ENCODE measurements around the gene OSBPL10.

Gene OSBPL10

GRCh38 chr3:31946484-31947081, 34.5 kb downstream of the OSBPL10 start:
- Histone ChIP-seq H3K36me3 (ENCODE audit: insufficient read depth, low read length) (no peaks in the 10 kb centered on the region), H2AFZ (ENCODE audit: low read depth, low read length) (no peak overlapping the region), H3K9me3 (ENCODE audit: low read length) (no peaks in the 10 kb centered on the region), H3K4me3 (ENCODE audit: low read length) (no peak overlapping the region), H3K4me1 (ENCODE audit: insufficient read depth, low read length) (peaks cover 11% of the 10 kb centered on the region), H3K27me3 (ENCODE audit: insufficient read depth, low read length) (no peaks in the 10 kb centered on the region)

GRCh38 chr3:31945738-31946052, 35.4 kb downstream of the OSBPL10 start:
- Histone ChIP-seq H3K4me1 (ENCODE audit: insufficient read depth, low read length) (peaks cover 11% of the 10 kb centered on the region), H2AFZ (ENCODE audit: low read depth, low read length) (no peak overlapping the region), H3K27me3 (ENCODE audit: insufficient read depth, low read length) (no peaks in the 10 kb centered on the region), H3K4me3 (ENCODE audit: low read length) (no peak overlapping the region), H3K9me3 (ENCODE audit: low read length) (no peaks in the 10 kb centered on the region), H3K36me3 (ENCODE audit: insufficient read depth, low read length) (no peaks in the 10 kb centered on the region)

DNA sequence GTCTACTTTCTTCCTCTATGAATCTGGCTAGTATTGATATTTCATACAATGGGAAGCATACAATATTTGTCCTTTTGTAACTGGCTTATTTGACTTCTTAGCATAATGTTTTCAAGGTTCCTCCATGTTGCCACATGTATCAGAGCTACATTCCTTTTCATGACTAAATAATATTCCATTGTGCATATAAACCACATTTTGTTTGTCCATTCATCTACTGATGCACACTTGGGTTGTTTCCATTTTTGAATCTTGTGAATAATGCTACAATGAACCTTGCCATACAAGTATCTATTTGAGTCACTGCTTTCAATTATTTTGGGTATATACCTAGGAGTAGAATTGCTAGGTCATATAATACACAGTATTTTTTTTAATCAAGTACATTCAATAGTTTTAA, 38.0 kb downstream of the OSBPL10 start:
- no peaks in the 10 kb centered on the region for H3K9me3 ChIP-seq (ENCODE audit: low read length)
- no peaks in the 10 kb centered on the region for H3K27me3 ChIP-seq (ENCODE audit: insufficient read depth, low read length)
- no peak overlapping the region for H2AFZ ChIP-seq (ENCODE audit: low read depth, low read length)
- no peak overlapping the region for H3K4me3 ChIP-seq (ENCODE audit: low read length)
- peaks cover 11% of the 10 kb centered on the region for H3K4me1 ChIP-seq (ENCODE audit: insufficient read depth, low read length)
- no peaks in the 10 kb centered on the region for H3K36me3 ChIP-seq (ENCODE audit: insufficient read depth, low read length)

DNA sequence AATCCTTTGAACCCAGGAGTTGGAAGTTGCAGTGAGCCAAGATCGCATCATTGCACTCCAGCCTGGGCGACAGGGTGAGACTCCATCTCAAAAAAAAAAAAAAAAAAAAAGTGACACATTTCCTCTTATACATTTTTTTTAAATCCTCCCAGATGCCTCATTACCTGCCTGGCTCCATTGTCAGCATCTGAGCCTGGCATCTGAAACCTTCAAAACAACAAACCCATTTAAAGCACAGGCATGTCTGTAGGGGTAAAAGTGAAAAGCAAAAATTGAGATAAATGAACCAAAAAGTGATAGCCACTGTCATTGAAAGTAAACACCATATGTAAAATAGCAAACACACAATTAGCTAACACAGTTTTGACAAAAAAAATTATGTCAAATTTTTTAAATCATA, 38.6 kb downstream of the OSBPL10 start:
- Histone ChIP-seq H3K9me3 (ENCODE audit: low read length) (no peaks in the 10 kb centered on the region), H3K4me1 (ENCODE audit: insufficient read depth, low read length) (peaks cover 11% of the 10 kb centered on the region), H3K4me3 (ENCODE audit: low read length) (no peak overlapping the region), H2AFZ (ENCODE audit: low read depth, low read length) (no peak overlapping the region), H3K27me3 (ENCODE audit: insufficient read depth, low read length) (no peaks in the 10 kb centered on the region), H3K36me3 (ENCODE audit: insufficient read depth, low read length) (no peaks in the 10 kb centered on the region)

- H3K9me3 ChIP-seq (ENCODE audit: low read length), result no peaks in the 10 kb centered on the region
- no peaks in the 10 kb centered on the region for H3K36me3 ChIP-seq (ENCODE audit: insufficient read depth, low read length)
- no peaks in the 10 kb centered on the region for H3K27me3 ChIP-seq (ENCODE audit: insufficient read depth, low read length)
- no peak overlapping the region for H3K4me3 ChIP-seq (ENCODE audit: low read length)
- H3K4me1 ChIP-seq (ENCODE audit: insufficient read depth, low read length), result no peaks in the 10 kb centered on the region
- no peak overlapping the region for H2AFZ ChIP-seq (ENCODE audit: low read depth, low read length)
Observed at GRCh38 chr3:31937225-31937624, 43.8 kb downstream of the OSBPL10 start.

DNA sequence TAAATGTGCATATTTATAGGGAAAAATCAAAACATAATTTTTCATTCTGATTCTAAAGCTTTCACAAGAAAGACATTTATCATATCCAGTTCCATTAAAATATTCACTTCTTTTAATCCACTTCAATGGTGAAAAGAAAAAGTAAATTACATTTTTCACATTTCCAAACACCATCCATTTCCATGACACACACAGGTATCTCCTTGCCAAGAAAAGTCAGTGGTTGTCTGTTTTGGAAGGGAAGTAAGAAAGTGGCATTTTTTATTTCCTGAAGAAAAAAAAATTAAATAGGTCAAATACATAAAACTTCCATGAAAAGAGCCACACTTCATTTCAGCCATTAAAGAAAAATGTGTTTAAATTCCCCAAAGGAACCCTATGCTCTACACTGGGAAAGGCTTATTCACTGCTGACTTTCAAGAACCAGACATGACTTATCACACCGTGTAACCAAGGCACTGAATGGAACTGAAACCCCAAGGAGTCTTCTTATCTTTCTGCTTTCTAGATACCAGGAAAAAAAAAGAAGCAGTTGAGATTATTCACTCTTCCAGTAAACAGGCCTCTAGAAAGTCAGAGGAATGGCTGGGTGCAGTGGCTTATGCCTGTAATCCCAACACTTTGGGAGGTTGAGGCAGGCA, 44.5 kb downstream of the OSBPL10 start:
- Histone ChIP-seq H3K4me3 (ENCODE audit: low read length) (no peak overlapping the region), H3K9me3 (ENCODE audit: low read length) (no peaks in the 10 kb centered on the region), H2AFZ (ENCODE audit: low read depth, low read length) (no peak overlapping the region), H3K4me1 (ENCODE audit: insufficient read depth, low read length) (no peaks in the 10 kb centered on the region), H3K36me3 (ENCODE audit: insufficient read depth, low read length) (no peaks in the 10 kb centered on the region), H3K27me3 (ENCODE audit: insufficient read depth, low read length) (no peaks in the 10 kb centered on the region)

DNA sequence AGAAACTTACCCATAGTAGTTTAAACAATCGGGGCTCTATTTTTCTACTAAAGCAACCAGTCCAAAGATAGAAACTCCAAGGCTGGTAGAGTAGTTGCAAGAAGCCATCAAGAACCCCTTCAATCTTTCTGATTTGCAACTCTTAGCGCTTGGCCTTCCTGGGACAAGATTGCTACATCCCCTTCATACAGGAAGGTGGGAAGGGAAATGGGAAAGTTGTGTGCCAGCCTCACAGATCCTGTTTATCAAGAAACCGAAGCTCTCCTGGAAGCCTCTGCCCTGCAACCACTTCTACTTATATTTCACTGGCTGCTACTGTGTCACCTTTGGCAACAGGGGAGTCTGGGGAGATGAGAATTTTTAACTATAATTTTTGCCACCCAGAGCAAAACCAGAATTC, 46.2 kb downstream of the OSBPL10 start:
- Histone ChIP-seq H3K4me3 (ENCODE audit: low read length) (no peak overlapping the region), H3K9me3 (ENCODE audit: low read length) (no peaks in the 10 kb centered on the region), H3K27me3 (ENCODE audit: insufficient read depth, low read length) (no peaks in the 10 kb centered on the region), H2AFZ (ENCODE audit: low read depth, low read length) (no peak overlapping the region), H3K36me3 (ENCODE audit: insufficient read depth, low read length) (no peaks in the 10 kb centered on the region), H3K4me1 (ENCODE audit: insufficient read depth, low read length) (no peaks in the 10 kb centered on the region)

DNA sequence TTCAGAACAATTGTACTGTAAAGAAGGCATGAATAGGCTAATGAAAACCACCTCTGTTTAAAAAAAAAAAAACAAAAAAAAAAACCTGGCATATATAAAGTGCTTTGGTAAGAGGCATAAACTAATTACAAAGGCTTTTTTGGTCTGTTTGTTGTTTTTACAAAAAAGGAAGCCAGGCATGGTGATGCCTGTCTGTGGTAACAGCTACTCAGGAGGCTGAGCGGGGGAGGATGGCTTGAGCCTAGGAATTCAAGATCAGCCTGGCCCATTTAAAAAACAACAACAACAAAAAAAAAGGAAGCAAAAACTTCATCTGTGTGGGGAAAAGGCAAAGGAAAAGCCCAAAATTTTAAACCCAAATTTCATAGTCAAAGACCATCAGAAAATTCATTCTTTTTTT, 47.0 kb downstream of the OSBPL10 start:
- H3K36me3 ChIP-seq (ENCODE audit: insufficient read depth, low read length), result no peaks in the 10 kb centered on the region

DNA sequence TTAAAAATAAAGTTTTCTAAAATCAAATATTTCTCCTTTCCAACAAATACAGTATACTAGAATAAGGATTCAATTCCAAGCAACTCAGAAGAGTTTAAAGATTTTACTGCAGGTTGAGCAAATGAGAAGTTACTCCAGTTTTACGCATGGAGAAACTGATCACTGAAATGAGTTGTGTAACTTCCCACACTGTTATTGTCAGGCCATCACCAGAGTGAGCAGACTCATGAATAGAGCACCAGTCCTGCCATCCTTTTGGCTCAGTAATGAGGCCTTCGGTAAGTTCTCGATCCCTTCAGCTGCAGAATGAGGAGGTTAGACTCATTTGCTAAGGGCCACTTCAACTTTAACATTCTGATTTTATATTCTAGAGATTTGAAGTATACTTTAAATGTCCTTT, 48.1 kb downstream of the OSBPL10 start:
- Histone ChIP-seq H3K27me3 (ENCODE audit: insufficient read depth, low read length) (no peaks in the 10 kb centered on the region), H3K36me3 (ENCODE audit: insufficient read depth, low read length) (no peaks in the 10 kb centered on the region), H3K4me1 (ENCODE audit: insufficient read depth, low read length) (no peaks in the 10 kb centered on the region), H2AFZ (ENCODE audit: low read depth, low read length) (no peak overlapping the region), H3K9me3 (ENCODE audit: low read length) (no peaks in the 10 kb centered on the region), H3K4me3 (ENCODE audit: low read length) (no peak overlapping the region)

More for the DNA sequence above, 47.0 kb downstream of the OSBPL10 start:
- Histone ChIP-seq H2AFZ (ENCODE audit: low read depth, low read length) (no peak overlapping the region), H3K27me3 (ENCODE audit: insufficient read depth, low read length) (no peaks in the 10 kb centered on the region), H3K4me1 (ENCODE audit: insufficient read depth, low read length) (no peaks in the 10 kb centered on the region), H3K4me3 (ENCODE audit: low read length) (no peak overlapping the region), H3K9me3 (ENCODE audit: low read length) (no peaks in the 10 kb centered on the region)

- no peaks in the 10 kb centered on the region for H3K9me3 ChIP-seq (ENCODE audit: low read length)
- H3K4me1 ChIP-seq (ENCODE audit: insufficient read depth, low read length), result no peaks in the 10 kb centered on the region
- no peak overlapping the region for H3K4me3 ChIP-seq (ENCODE audit: low read length)
- H3K36me3 ChIP-seq (ENCODE audit: insufficient read depth, low read length), result no peaks in the 10 kb centered on the region
- H2AFZ ChIP-seq (ENCODE audit: low read depth, low read length), result no peak overlapping the region
- H3K27me3 ChIP-seq (ENCODE audit: insufficient read depth, low read length), result no peaks in the 10 kb centered on the region
Observed at GRCh38 chr3:31929826-31930502, 51.1 kb downstream of the OSBPL10 start.

- Histone ChIP-seq H3K9me3 (ENCODE audit: low read length) (no peaks in the 10 kb centered on the region), H2AFZ (ENCODE audit: low read depth, low read length) (no peak overlapping the region), H3K36me3 (ENCODE audit: insufficient read depth, low read length) (no peaks in the 10 kb centered on the region), H3K27me3 (ENCODE audit: insufficient read depth, low read length) (no peaks in the 10 kb centered on the region), H3K4me1 (ENCODE audit: insufficient read depth, low read length) (peaks cover 4% of the 10 kb centered on the region), H3K4me3 (ENCODE audit: low read length) (no peak overlapping the region)
Observed at GRCh38 chr3:31927811-31928210, 53.3 kb downstream of the OSBPL10 start.

GRCh38 chr3:31926543-31926942, 54.5 kb downstream of the OSBPL10 start:
- Histone ChIP-seq H3K4me1 (ENCODE audit: insufficient read depth, low read length) (peaks cover 7% of the 10 kb centered on the region), H3K9me3 (ENCODE audit: low read length) (no peaks in the 10 kb centered on the region), H2AFZ (ENCODE audit: low read depth, low read length) (no peak overlapping the region), H3K27me3 (ENCODE audit: insufficient read depth, low read length) (no peaks in the 10 kb centered on the region), H3K36me3 (ENCODE audit: insufficient read depth, low read length) (no peaks in the 10 kb centered on the region), H3K4me3 (ENCODE audit: low read length) (no peak overlapping the region)

GRCh38 chr3:31925271-31925630, 55.8 kb downstream of the OSBPL10 start:
- H3K9me3 ChIP-seq (ENCODE audit: low read length), result peaks cover 3% of the 10 kb centered on the region
- peaks cover 7% of the 10 kb centered on the region for H3K4me1 ChIP-seq (ENCODE audit: insufficient read depth, low read length)
- H3K4me3 ChIP-seq (ENCODE audit: low read length), result no peak overlapping the region
- no peaks in the 10 kb centered on the region for H3K27me3 ChIP-seq (ENCODE audit: insufficient read depth, low read length)
- no peak overlapping the region for H2AFZ ChIP-seq (ENCODE audit: low read depth, low read length)
- H3K36me3 ChIP-seq (ENCODE audit: insufficient read depth, low read length), result no peaks in the 10 kb centered on the region
